Measurements from ENCODE around the gene HOXC13.

DNA sequence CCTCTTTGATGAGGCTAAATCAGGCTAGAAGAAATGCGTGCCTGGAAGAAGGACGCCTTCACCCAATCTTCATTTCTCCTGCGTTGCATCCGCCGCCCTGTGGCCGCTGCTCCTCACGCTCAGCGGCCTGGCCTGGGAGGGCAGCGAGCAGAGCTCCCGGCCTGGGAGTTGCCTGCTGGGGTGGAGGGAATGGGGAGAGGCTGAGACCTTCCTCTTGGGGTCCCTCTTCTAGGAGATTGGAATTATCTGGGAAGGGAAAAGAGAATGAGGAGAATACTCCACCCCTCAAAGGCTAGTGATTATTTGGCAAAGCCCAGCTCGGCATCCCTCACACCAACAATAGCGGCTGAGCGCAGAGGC, 13.7 kb downstream of the HOXC13 start:
- TF ChIP-seq, protein P1, sequence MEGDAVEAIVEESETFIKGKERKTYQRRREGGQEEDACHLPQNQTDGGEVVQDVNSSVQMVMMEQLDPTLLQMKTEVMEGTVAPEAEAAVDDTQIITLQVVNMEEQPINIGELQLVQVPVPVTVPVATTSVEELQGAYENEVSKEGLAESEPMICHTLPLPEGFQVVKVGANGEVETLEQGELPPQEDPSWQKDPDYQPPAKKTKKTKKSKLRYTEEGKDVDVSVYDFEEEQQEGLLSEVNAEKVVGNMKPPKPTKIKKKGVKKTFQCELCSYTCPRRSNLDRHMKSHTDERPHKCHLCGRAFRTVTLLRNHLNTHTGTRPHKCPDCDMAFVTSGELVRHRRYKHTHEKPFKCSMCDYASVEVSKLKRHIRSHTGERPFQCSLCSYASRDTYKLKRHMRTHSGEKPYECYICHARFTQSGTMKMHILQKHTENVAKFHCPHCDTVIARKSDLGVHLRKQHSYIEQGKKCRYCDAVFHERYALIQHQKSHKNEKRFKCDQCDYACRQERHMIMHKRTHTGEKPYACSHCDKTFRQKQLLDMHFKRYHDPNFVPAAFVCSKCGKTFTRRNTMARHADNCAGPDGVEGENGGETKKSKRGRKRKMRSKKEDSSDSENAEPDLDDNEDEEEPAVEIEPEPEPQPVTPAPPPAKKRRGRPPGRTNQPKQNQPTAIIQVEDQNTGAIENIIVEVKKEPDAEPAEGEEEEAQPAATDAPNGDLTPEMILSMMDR (conservative IDR thresholded peaks at IDR 0.05; ENCODE audit: low read length): no peak
- no peak for TF ChIP-seq EZH2phosphoT487 (IDR thresholded peaks at IDR 0.05; ENCODE audit: borderline replicate concordance, low read depth, low read length)
